ENCODE data around the gene S100A9.
"Not testable (repeated sequence)": the region's sequence is repeated elsewhere in the genome, so short reads cannot be mapped to it uniquely, and the experiment has no call there.

S100A9 gene

GRCh38 chr1:153345187-153346076, 12.2 kb upstream of the S100A9 start:
- DNase-seq = no peak

- DNase-seq = no peak
Measured at GRCh38 chr1:153346077-153346723, 11.5 kb upstream of the S100A9 start.

GRCh38 chr1:153347049-153347448, 10.6 kb upstream of the S100A9 start:
- not testable (repeated sequence) for DNase-seq

- no peak for DNase-seq
Measured at GRCh38 chr1:153347856-153348255, 9.8 kb upstream of the S100A9 start.

GRCh38 chr1:153348511-153349362, 8.9 kb upstream of the S100A9 start, which contains the start of gene PGLYRP4:
PGLYRP4 (minus strand) TSS chr1:153348841; CDS start chr1:153347932, 909 bp downstream.
- DNase-seq = no peak

GRCh38 chr1:153349363-153350320, 8.0 kb upstream of the S100A9 start:
- DNase-seq = no peak

GRCh38 chr1:153350321-153350957, 7.2 kb upstream of the S100A9 start:
- no peak for DNase-seq

GRCh38 chr1:153352523-153352922, 5.1 kb upstream of the S100A9 start:
- DNase-seq = peak; percentile 53 to 55

GRCh38 chr1:153353226-153353947, 4.3 kb upstream of the S100A9 start:
- no peak for DNase-seq

GRCh38 chr1:153354515-153355193, 3.0 kb upstream of the S100A9 start:
- DNase-seq = no peak

GRCh38 chr1:153355445-153356071, 2.1 kb upstream of the S100A9 start:
- DNase-seq = peak in 1 of 2 experiments; percentile 28

- no peak for DNase-seq
Measured at GRCh38 chr1:153356392-153357075, 1.1 kb upstream of the S100A9 start.

- DNase-seq = no peak
Measured at GRCh38 chr1:153357076-153357852, 390 bp upstream of the S100A9 start.

- no peak for DNase-seq
Measured at GRCh38 chr1:153358691-153358975, 979 bp downstream of the S100A9 start.

- no peak for DNase-seq
Measured at GRCh38 chr1:153359241-153359640, 1.6 kb downstream of the S100A9 start.

- no peak for DNase-seq
Measured at GRCh38 chr1:153360190-153360589, 2.5 kb downstream of the S100A9 start.

- no peak for DNase-seq
Measured at GRCh38 chr1:153360592-153361479, 3.2 kb downstream of the S100A9 start.

Data from stimulated activated CD4-positive, alpha-beta T cell treated with anti-CD3 and anti-CD28 coated beads, Interleukin-4, amount 100 ng/mL, for 4 hours (primary cell).